Astrocyte of the cerebellum (primary cell): ENCODE data around the gene SPR.

Source experiments
- DNase-seq: peaks from one replicate; pipeline ENCODE4 v3.0.0-alpha.2; 2011; ENCODE audit warnings: low read depth
- H3K4me3 ChIP-seq: 2 replicates; pipeline ENCODE4 v1.5.1; 2011; ENCODE audit warnings: mild to moderate bottlenecking, low read depth, low read length, moderate library complexity
- CTCF ChIP-seq: IDR thresholded peaks from 2 replicates; pipeline ENCODE4 v1.5.1; 2012; ENCODE audit warnings: low read length, low read depth, moderate library complexity, mild to moderate bottlenecking; ENCODE audit errors: missing control alignments
- in situ Hi-C: cut with HindIII; loops from 2 replicates; pipeline ENCODE4 v1.10.0; 2017; ENCODE audit warnings: low sequenced_read_pairs

SPR gene

GRCh38 chr2:72887032-72887739 lies at the start of gene SPR:
Gene SPR (plus strand): TSS chr2:72887408. CDS start chr2:72887433, 25 bp downstream.
- DNase-seq, result no peak
- TF ChIP-seq CTCF, result no peak
- H3K4me3 ChIP-seq, result peak within 1 kb of the TSS; percentile 50
- in situ Hi-C loops, result no loop called here

GRCh38 chr2:72840066-72840465 lies 47.1 kb upstream of the SPR start:
- in situ Hi-C loops, result no loop called here
- DNase-seq, result no peak
- no peak for TF ChIP-seq CTCF
- H3K4me3 ChIP-seq, result no peak overlapping the region

- TF ChIP-seq CTCF, result no peak
- H3K4me3 ChIP-seq, result no peak overlapping the region
- DNase-seq, result no peak
- in situ Hi-C loops, result no loop called here
These were observed 45.6 kb upstream of the SPR start for GRCh38 chr2:72841462-72842125.

GRCh38 chr2:72843301-72843700 lies 43.9 kb upstream of the SPR start:
- no peak overlapping the region for H3K4me3 ChIP-seq
- TF ChIP-seq CTCF, result no peak
- in situ Hi-C loops, result no loop called here
- DNase-seq, result no peak

- no peak for DNase-seq
- no peak overlapping the region for H3K4me3 ChIP-seq
- no peak for TF ChIP-seq CTCF
- in situ Hi-C loops, result no loop called here
These were observed 40.8 kb upstream of the SPR start for GRCh38 chr2:72846171-72847095.

- no peak for TF ChIP-seq CTCF
- DNase-seq, result no peak
- in situ Hi-C loops, result no loop called here
- H3K4me3 ChIP-seq, result no peak overlapping the region
These were observed 39.5 kb upstream of the SPR start for GRCh38 chr2:72847534-72848315.
